Activated CD4-positive, alpha-beta T cell treated with anti-CD3 and anti-CD28 coated beads, Interleukin-2, amount 10 ng/mL, durations not matched to agents 24 days and 14 days (primary cell): ENCODE results near the gene VPS41. TPM values are rescaled to one million over a fixed set of nuclear protein-coding genes. Genes with fewer than 3 reads are reported as not detected.

Experiments used
- DNase-seq: peaks from one replicate; pipeline ENCODE4 v3.0.0; 2022
- H3K27ac Mint-ChIP-seq: one replicate; pipeline ENCODE4 v1.8.0; 2022; ENCODE audit warnings: mild to moderate bottlenecking, mixed read lengths
- H3K27me3 Mint-ChIP-seq: one replicate; pipeline ENCODE4 v1.8.0; 2022; ENCODE audit warnings: mixed read lengths
- H3K36me3 Mint-ChIP-seq: one replicate; pipeline ENCODE4 v1.8.0; 2022; ENCODE audit warnings: low read depth, mild to moderate bottlenecking, mixed read lengths
- H3K4me1 Mint-ChIP-seq: one replicate; pipeline ENCODE4 v1.8.0; 2021; ENCODE audit warnings: mixed read lengths
- H3K4me3 Mint-ChIP-seq: one replicate; pipeline ENCODE4 v1.8.0; 2022; ENCODE audit warnings: mild to moderate bottlenecking, moderate library complexity, mixed read lengths
- H3K9me3 Mint-ChIP-seq: one replicate; pipeline ENCODE4 v1.8.0; 2021; ENCODE audit warnings: mixed read lengths
- intact Hi-C: fragments of 100-400 bp; cut with micrococcal nuclease; formaldehyde crosslinking; loops from one replicate; pipeline ENCODE4 v1.15.1; 2023
- total RNA-seq: library from RNA; stranded (reverse); gene quantifications from 2 replicates; pipeline ENCODE4 v1.2.3, GENCODE V29; 2022

VPS41 gene
- total RNA-seq, 1 donor from 2014 or later, result 58.4 TPM

- H3K36me3 Mint-ChIP-seq, result peaks cover 41% of the 10 kb centered on the region
- H3K9me3 Mint-ChIP-seq, result peaks cover 9% of the 10 kb centered on the region
- no peak for DNase-seq
- H3K27me3 Mint-ChIP-seq, result no peaks in the 10 kb centered on the region
- H3K27ac Mint-ChIP-seq, result no peak overlapping the region
- intact Hi-C loops, result no loop called here
- no peak overlapping the region for H3K4me3 Mint-ChIP-seq
- H3K4me1 Mint-ChIP-seq, result peaks cover 6% of the 10 kb centered on the region
Observed at GRCh38 chr7:38889872-38890432, 19.0 kb downstream of the VPS41 start.

- Mint-ChIP-seq H3K27me3 (no peaks in the 10 kb centered on the region), H3K4me3 (no peak overlapping the region), H3K4me1 (peaks cover 6% of the 10 kb centered on the region), H3K36me3 (peaks cover 39% of the 10 kb centered on the region), H3K9me3 (peaks cover 9% of the 10 kb centered on the region), H3K27ac (no peak overlapping the region)
- intact Hi-C loops, result no loop called here
- DNase-seq, result no peak
Observed at GRCh38 chr7:38889079-38889478, 19.9 kb downstream of the VPS41 start.

- H3K4me1 Mint-ChIP-seq, result peaks cover 14% of the 10 kb centered on the region
- H3K36me3 Mint-ChIP-seq, result peaks cover 34% of the 10 kb centered on the region
- intact Hi-C loops, result no loop called here
- peaks cover 14% of the 10 kb centered on the region for H3K9me3 Mint-ChIP-seq
- H3K27ac Mint-ChIP-seq, result no peak overlapping the region
- DNase-seq, result no peak
- no peak overlapping the region for H3K4me3 Mint-ChIP-seq
- no peaks in the 10 kb centered on the region for H3K27me3 Mint-ChIP-seq
Observed at GRCh38 chr7:38886265-38886664, 22.7 kb downstream of the VPS41 start.

- peaks cover 14% of the 10 kb centered on the region for H3K9me3 Mint-ChIP-seq
- peaks cover 18% of the 10 kb centered on the region for H3K4me1 Mint-ChIP-seq
- intact Hi-C loops, result no loop called here
- peaks cover 32% of the 10 kb centered on the region for H3K36me3 Mint-ChIP-seq
- H3K4me3 Mint-ChIP-seq, result no peak overlapping the region
- no peaks in the 10 kb centered on the region for H3K27me3 Mint-ChIP-seq
- H3K27ac Mint-ChIP-seq, result no peak overlapping the region
- DNase-seq, result no peak
Observed at GRCh38 chr7:38883706-38884105, 25.3 kb downstream of the VPS41 start.

GRCh38 chr7:38881947-38882684 lies 26.9 kb downstream of the VPS41 start:
- intact Hi-C loops, result no loop called here
- H3K9me3 Mint-ChIP-seq, result peaks cover 5% of the 10 kb centered on the region
- no peak overlapping the region for H3K27ac Mint-ChIP-seq
- DNase-seq, result no peak
- peaks cover 14% of the 10 kb centered on the region for H3K4me1 Mint-ChIP-seq
- no peak overlapping the region for H3K4me3 Mint-ChIP-seq
- H3K36me3 Mint-ChIP-seq, result peaks cover 20% of the 10 kb centered on the region
- no peaks in the 10 kb centered on the region for H3K27me3 Mint-ChIP-seq

- intact Hi-C loops, result no loop called here
- Mint-ChIP-seq H3K4me3 (no peak overlapping the region), H3K27ac (no peak overlapping the region), H3K27me3 (no peaks in the 10 kb centered on the region), H3K36me3 (peaks cover 17% of the 10 kb centered on the region), H3K4me1 (peaks cover 14% of the 10 kb centered on the region), H3K9me3 (peaks cover 5% of the 10 kb centered on the region)
- no peak for DNase-seq
Observed at GRCh38 chr7:38881015-38881414, 28.0 kb downstream of the VPS41 start.

- no peak overlapping the region for H3K4me3 Mint-ChIP-seq
Observed at GRCh38 chr7:38880454-38880853, 28.5 kb downstream of the VPS41 start.

GRCh38 chr7:38880035-38880434 lies 29.0 kb downstream of the VPS41 start:
- Mint-ChIP-seq H3K36me3 (peaks cover 12% of the 10 kb centered on the region), H3K27ac (no peak overlapping the region), H3K4me3 (no peak overlapping the region), H3K27me3 (no peaks in the 10 kb centered on the region), H3K9me3 (peaks cover 5% of the 10 kb centered on the region), H3K4me1 (peaks cover 13% of the 10 kb centered on the region)
- intact Hi-C loops, result no loop called here
- DNase-seq, result no peak

More at GRCh38 chr7:38880454-38880853, 28.5 kb downstream of the VPS41 start:
- no peak overlapping the region for H3K27ac Mint-ChIP-seq
- H3K27me3 Mint-ChIP-seq, result no peaks in the 10 kb centered on the region
- peaks cover 5% of the 10 kb centered on the region for H3K9me3 Mint-ChIP-seq
- intact Hi-C loops, result no loop called here
- DNase-seq, result no peak
- H3K36me3 Mint-ChIP-seq, result peaks cover 14% of the 10 kb centered on the region
- H3K4me1 Mint-ChIP-seq, result peaks cover 14% of the 10 kb centered on the region

- DNase-seq, result no peak
- Mint-ChIP-seq H3K27me3 (no peaks in the 10 kb centered on the region), H3K36me3 (peaks cover 9% of the 10 kb centered on the region), H3K9me3 (peaks cover 5% of the 10 kb centered on the region), H3K4me1 (peaks cover 13% of the 10 kb centered on the region), H3K27ac (no peak overlapping the region), H3K4me3 (no peak overlapping the region)
- intact Hi-C loops, result no loop called here
Observed at GRCh38 chr7:38878694-38879457, 30.1 kb downstream of the VPS41 start.

- H3K9me3 Mint-ChIP-seq, result no peaks in the 10 kb centered on the region
- no peak overlapping the region for H3K27ac Mint-ChIP-seq
- no peaks in the 10 kb centered on the region for H3K4me1 Mint-ChIP-seq
- intact Hi-C loops, result no loop called here
- H3K27me3 Mint-ChIP-seq, result no peaks in the 10 kb centered on the region
- H3K4me3 Mint-ChIP-seq, result no peak overlapping the region
- peaks cover 11% of the 10 kb centered on the region for H3K36me3 Mint-ChIP-seq
- no peak for DNase-seq
Observed at GRCh38 chr7:38873433-38873832, 35.6 kb downstream of the VPS41 start.

GRCh38 chr7:38872202-38872601 lies 36.8 kb downstream of the VPS41 start:
- no peak for DNase-seq
- no peaks in the 10 kb centered on the region for H3K27me3 Mint-ChIP-seq
- no peaks in the 10 kb centered on the region for H3K9me3 Mint-ChIP-seq
- no peak overlapping the region for H3K4me3 Mint-ChIP-seq
- peaks cover 11% of the 10 kb centered on the region for H3K36me3 Mint-ChIP-seq
- H3K27ac Mint-ChIP-seq, result no peak overlapping the region
- intact Hi-C loops, result no loop called here
- H3K4me1 Mint-ChIP-seq, result no peaks in the 10 kb centered on the region

GRCh38 chr7:38870147-38870546 lies 38.8 kb downstream of the VPS41 start:
- DNase-seq, result no peak
- intact Hi-C loops, result no loop called here
- H3K4me3 Mint-ChIP-seq, result no peak overlapping the region
- no peaks in the 10 kb centered on the region for H3K4me1 Mint-ChIP-seq
- H3K9me3 Mint-ChIP-seq, result no peaks in the 10 kb centered on the region
- peaks cover 11% of the 10 kb centered on the region for H3K36me3 Mint-ChIP-seq
- H3K27ac Mint-ChIP-seq, result no peak overlapping the region
- no peaks in the 10 kb centered on the region for H3K27me3 Mint-ChIP-seq

- intact Hi-C loops, result no loop called here
- Mint-ChIP-seq H3K36me3 (peaks cover 6% of the 10 kb centered on the region), H3K9me3 (no peaks in the 10 kb centered on the region), H3K4me3 (no peak overlapping the region), H3K27ac (no peak overlapping the region), H3K4me1 (no peaks in the 10 kb centered on the region), H3K27me3 (no peaks in the 10 kb centered on the region)
- no peak for DNase-seq
Observed at GRCh38 chr7:38863601-38864291, 45.2 kb downstream of the VPS41 start.

- H3K4me1 Mint-ChIP-seq, result no peaks in the 10 kb centered on the region
Observed at GRCh38 chr7:38862666-38863065, 46.3 kb downstream of the VPS41 start.

More at GRCh38 chr7:38862666-38863065, 46.3 kb downstream of the VPS41 start:
- H3K9me3 Mint-ChIP-seq, result no peaks in the 10 kb centered on the region
- intact Hi-C loops, result no loop called here
- H3K27ac Mint-ChIP-seq, result no peak overlapping the region
- DNase-seq, result no peak
- no peak overlapping the region for H3K4me3 Mint-ChIP-seq
- H3K36me3 Mint-ChIP-seq, result peaks cover 6% of the 10 kb centered on the region
- H3K27me3 Mint-ChIP-seq, result no peaks in the 10 kb centered on the region
